Activated CD8-positive, alpha-beta T cell treated with anti-CD3 and anti-CD28 coated beads for 36 hours (primary cell): ENCODE results near the gene JADE2. TPM values are rescaled to one million over a fixed set of nuclear protein-coding genes. Genes with fewer than 3 reads are reported as not detected.
A peak's percentile ranks its signal among the peaks of the same experiment; 100 is the strongest.

Experiments
- ATAC-seq: fragments of 200-7000 bp; cut with Tn5 transposase; one replicate; pipeline ENCODE4 v1.10.0; 2021; ENCODE audit warnings: mild to moderate bottlenecking, moderate library complexity
- CTCF ChIA-PET: fragments of 350-600 bp; sonication (Branson Sonifier 250); formaldehyde crosslinking; loops from one replicate; lab custom pipeline; 2021; ENCODE audit warnings: antibody characterized with exemption; lab: Charles Lee
- POLR2A ChIA-PET: fragments of 350-600 bp; sonication (Branson Sonifier 250); formaldehyde crosslinking; loops from one replicate; lab custom pipeline; 2021; ENCODE audit warnings: antibody characterized with exemption; lab: Charles Lee
- DNase-seq: peaks from one replicate; pipeline ENCODE4 v3.0.0-alpha.2; 2020
- H3K27ac Mint-ChIP-seq: one replicate; pipeline ENCODE4 v1.8.0; 2021; ENCODE audit warnings: mild to moderate bottlenecking, mixed read lengths
- H3K27me3 Mint-ChIP-seq: one replicate; pipeline ENCODE4 v1.8.0; 2021; ENCODE audit warnings: mixed read lengths
- H3K36me3 Mint-ChIP-seq: one replicate; pipeline ENCODE4 v1.8.0; 2021; ENCODE audit warnings: low read depth, mixed read lengths
- H3K4me1 Mint-ChIP-seq: one replicate; pipeline ENCODE4 v1.8.0; 2021; ENCODE audit warnings: low read depth, mixed read lengths
- H3K4me3 Mint-ChIP-seq: one replicate; pipeline ENCODE4 v1.8.0; 2021; ENCODE audit warnings: mild to moderate bottlenecking, moderate library complexity, mixed read lengths
- H3K9me3 Mint-ChIP-seq: one replicate; pipeline ENCODE4 v1.8.0; 2021; ENCODE audit warnings: mixed read lengths
- CTCF ChIP-seq: fragments of 200-600 bp; IDR thresholded peaks from one replicate; pipeline ENCODE4 v1.8.0; 2022; ENCODE audit warnings: antibody characterized with exemption, mild to moderate bottlenecking
- intact Hi-C: fragments of 100-400 bp; cut with micrococcal nuclease; formaldehyde crosslinking; loops from one replicate; pipeline ENCODE4 v1.10.0; 2022
- total RNA-seq, 2 experiments: library from RNA; stranded (reverse); gene quantifications; one replicate each; pipeline ENCODE4 v1.2.3, GENCODE V29; 2021

The JADE2 gene
- total RNA-seq: 10 to 100 TPM; 58.7 to 61.2 TPM

GRCh38 chr5:134524826-134525682 is at the start of gene JADE2:
JADE2 (plus strand) TSS chr5:134525670; CDS start chr5:134535858, 10,188 bp downstream.
- ChIA-PET POLR2A (interaction anchor here (0.6 to 4.6 kb wide), 18 partner anchors 10 to 408 kb away, joined by 3 to 28 read pairs (median 6); partner anchors contain the start of genes CDKN2AIPNL and UBE2B), CTCF (interaction anchor here (1.1 to 3.9 kb wide), 3 partner anchors 10 to 113 kb away, joined by 3 to 20 read pairs (median 4); partner anchors contain the start of gene CDKN2AIPNL)
- H3K9me3 Mint-ChIP-seq: no peaks in the 10 kb centered on the region
- intact Hi-C loops: loop anchor here (5.0 kb wide), 2 partner anchors 113 to 153 kb away; partner anchors contain the start of genes CDKN2AIPNL and UBE2B
- ATAC-seq (peak; percentile 50), DNase-seq (peak; percentile 86)
- no peak for TF ChIP-seq CTCF
- no peaks in the 10 kb centered on the region for H3K27me3 Mint-ChIP-seq
- peak within 1 kb of the TSS; percentile 88 for H3K4me3 Mint-ChIP-seq
- peaks cover 34% of the 10 kb centered on the region for H3K4me1 Mint-ChIP-seq
- peak within 1 kb of the TSS; percentile 98 for H3K27ac Mint-ChIP-seq
- no peaks in the 10 kb centered on the region for H3K36me3 Mint-ChIP-seq

GRCh38 chr5:134477462-134478245 is 47.8 kb upstream of the JADE2 start:
- CTCF ChIA-PET: interaction anchor here (0.6 to 2.0 kb wide), 4 partner anchors 15 to 110 kb away, joined by 3 to 4 read pairs (median 4); no protein-coding TSS in a partner anchor

GRCh38 chr5:134479839-134480238 is 45.6 kb upstream of the JADE2 start:
- DNase-seq (no peak), ATAC-seq (no peak)
- no peaks in the 10 kb centered on the region for H3K4me1 Mint-ChIP-seq
- H3K27me3 Mint-ChIP-seq: no peaks in the 10 kb centered on the region
- H3K36me3 Mint-ChIP-seq: no peaks in the 10 kb centered on the region
- POLR2A ChIA-PET: no interaction called here
- no peak for TF ChIP-seq CTCF
- no peaks in the 10 kb centered on the region for H3K9me3 Mint-ChIP-seq
- H3K27ac Mint-ChIP-seq: no peak overlapping the region
- intact Hi-C loops: no loop called here
- H3K4me3 Mint-ChIP-seq: no peak overlapping the region
- CTCF ChIA-PET: interaction anchor here (1.0 kb wide), 2 partner anchors 38 to 48 kb away, joined by 3 to 4 read pairs; no protein-coding TSS in a partner anchor

More at GRCh38 chr5:134477462-134478245, 47.8 kb upstream of the JADE2 start:
- TF ChIP-seq CTCF: no peak
- no peaks in the 10 kb centered on the region for H3K27me3 Mint-ChIP-seq
- intact Hi-C loops: no loop called here
- DNase-seq: no peak
- no peaks in the 10 kb centered on the region for H3K36me3 Mint-ChIP-seq
- H3K9me3 Mint-ChIP-seq: peaks cover 3% of the 10 kb centered on the region
- H3K4me3 Mint-ChIP-seq: no peak overlapping the region
- POLR2A ChIA-PET: interaction anchor here (0.7 to 1.8 kb wide), 4 partner anchors 9 to 25 kb away, joined by 3 to 4 read pairs (median 4); no protein-coding TSS in a partner anchor
- no peak overlapping the region for H3K27ac Mint-ChIP-seq
- no peaks in the 10 kb centered on the region for H3K4me1 Mint-ChIP-seq
- ATAC-seq: no peak

- DNase-seq (no peak), ATAC-seq (no peak)
- no peaks in the 10 kb centered on the region for H3K36me3 Mint-ChIP-seq
- intact Hi-C loops: no loop called here
- H3K27me3 Mint-ChIP-seq: no peaks in the 10 kb centered on the region
- H3K27ac Mint-ChIP-seq: no peak overlapping the region
- ChIA-PET POLR2A (interaction anchor here (1.1 kb wide), 1 partner anchor 76 kb away, joined by 3 read pairs; no protein-coding TSS in a partner anchor), CTCF (no interaction called here)
- H3K9me3 Mint-ChIP-seq: no peaks in the 10 kb centered on the region
- no peak overlapping the region for H3K4me3 Mint-ChIP-seq
- TF ChIP-seq CTCF: no peak
- H3K4me1 Mint-ChIP-seq: no peaks in the 10 kb centered on the region
Observed at GRCh38 chr5:134489227-134489944, 36.1 kb upstream of the JADE2 start.
